K562 (cell line): ENCODE measurements around the gene ATPAF2.

ENCODE experiments used
- ARNT ChIP-seq, 2 experiments: fragments of 450-650 bp; IDR thresholded peaks; 2 replicates each; pipeline ENCODE4 v1.6.1; 2016; ENCODE audit warnings: mild to moderate bottlenecking in 1 of 2
- CCNT2 ChIP-seq: IDR thresholded peaks from 2 replicates; pipeline ENCODE4 v1.6.1; 2011; ENCODE audit warnings: borderline replicate concordance, low read depth, mild to moderate bottlenecking, moderate library complexity, mixed read lengths, low read length; ENCODE audit not compliant: insufficient read length; ENCODE audit errors: extremely low read depth
- CREB1 ChIP-seq, 2 experiments: sonication (generic) in 1 of 2; formaldehyde crosslinking in 1 of 2; IDR thresholded peaks; 2 replicates each; pipeline versions ENCODE4 v1.6.1 to v1.8.0; 2012 to 2022; ENCODE audit warnings: inconsistent platforms in 1 of 2, mild to moderate bottlenecking in 1 of 2, missing genetic modification reagents in 1 of 2, moderate library complexity in 1 of 2
- ETV5 ChIP-seq: sonication (generic); formaldehyde crosslinking; IDR thresholded peaks from 2 replicates; pipeline ENCODE4 v1.4.0; 2020; ENCODE audit warnings: low read depth, mild to moderate bottlenecking, missing genetic modification reagents
- EZH2 ChIP-seq: IDR thresholded peaks from 2 replicates; pipeline ENCODE4 v1.6.1; 2012; ENCODE audit warnings: low read depth, mild to moderate bottlenecking, inconsistent platforms, low read length, borderline replicate concordance
- JUND ChIP-seq, 2 experiments: IDR thresholded peaks; 2 replicates in 1 of 2; 3 replicates in 1 of 2; pipeline ENCODE4 v1.6.1; 2011; ENCODE audit warnings: borderline replicate concordance in 2 of 2, low read depth in 2 of 2, low read length in 2 of 2, improper control_type of control experiment in 1 of 2, missing biosample characterization in 1 of 2, missing genetic modification characterization in 1 of 2, missing genetic modification reagents in 1 of 2
- POLR2A ChIP-seq: fragments of 450-650 bp; conservative IDR thresholded peaks from 2 replicates; pipeline ENCODE4 v1.6.1; 2016
- POLR2AphosphoS2 ChIP-seq: IDR thresholded peaks from 2 replicates; pipeline ENCODE4 v1.6.1; 2012; ENCODE audit warnings: low read length, improper control_type of control experiment
- TAF1 ChIP-seq: IDR thresholded peaks from 2 replicates; pipeline ENCODE4 v1.6.1; 2011; ENCODE audit warnings: mild to moderate bottlenecking, low read length, moderate library complexity; ENCODE audit not compliant: insufficient read depth, control insufficient read depth, severe bottlenecking; ENCODE audit errors: extremely low read depth
- ZBTB1 ChIP-seq: sonication (generic); formaldehyde crosslinking; IDR thresholded peaks from 2 replicates; pipeline ENCODE4 v1.8.1; 2023; ENCODE audit warnings: missing genetic modification reagents, low read depth, mild to moderate bottlenecking, borderline replicate concordance
- ZNF696 ChIP-seq: fragments of 250-450 bp; sonication (Bioruptor Pico); conservative IDR thresholded peaks from 2 replicates; pipeline ENCODE4 v1.4.0; 2020; ENCODE audit warnings: mild to moderate bottlenecking, moderate library complexity

GRCh38 chr17:17993366-17993765 is 45.6 kb downstream of the ATPAF2 start:
- no peak for TF ChIP-seq ZBTB1 (CRISPR knock-in tag)
- TF ChIP-seq EZH2, result no peak
- no peak for TF ChIP-seq TAF1
- TF ChIP-seq CCNT2, result no peak
- TF ChIP-seq CREB1 (IDR thresholded peaks at IDR 0.05), result no peak
- TF ChIP-seq CREB1 (CRISPR knock-in tag; IDR thresholded peaks at IDR 0.05), result no peak
- no peak for TF ChIP-seq ZNF696 (CRISPR knock-in tag)
- TF ChIP-seq POLR2A, result no peak
- TF ChIP-seq POLR2AphosphoS2, result no peak
- no peak for TF ChIP-seq ARNT (IDR thresholded peaks at IDR 0.05)
- TF ChIP-seq ETV5, result no peak
- no peak for TF ChIP-seq JUND (IDR thresholded peaks at IDR 0.05; ENCODE audit: borderline replicate concordance, low read depth, low read length)
- TF ChIP-seq JUND (tag; IDR thresholded peaks at IDR 0.05; ENCODE audit: borderline replicate concordance, low read depth, low read length), result no peak
